Measurements from ENCODE around the gene TAF3.

Gene TAF3

GRCh38 chr10:7942316-7942715, 124.0 kb downstream of the TAF3 start:
- no peak for DNase-seq

DNA sequence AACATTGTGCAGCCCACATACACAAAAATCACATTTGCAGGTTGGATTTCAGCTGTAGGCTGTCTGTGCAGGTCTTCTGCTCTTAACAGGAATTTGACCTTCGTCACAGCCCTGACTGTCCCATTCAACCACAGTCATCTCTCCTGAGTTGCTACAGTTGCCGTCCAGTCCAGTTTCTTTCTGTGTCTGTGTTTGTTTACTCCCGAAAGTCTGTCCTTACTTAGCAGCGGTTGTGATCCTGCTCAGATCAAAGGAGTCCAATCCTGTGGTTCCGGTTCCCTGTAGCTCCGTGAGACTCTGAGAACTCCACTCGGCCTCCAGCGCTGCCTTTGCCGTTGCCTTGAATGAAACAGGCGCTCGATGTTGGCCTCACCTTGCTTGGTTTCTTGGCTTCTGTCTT, 124.6 kb downstream of the TAF3 start:
- DNase-seq = no peak

GRCh38 chr10:7944215-7944480, 125.8 kb downstream of the TAF3 start:
- no peak for DNase-seq

DNA sequence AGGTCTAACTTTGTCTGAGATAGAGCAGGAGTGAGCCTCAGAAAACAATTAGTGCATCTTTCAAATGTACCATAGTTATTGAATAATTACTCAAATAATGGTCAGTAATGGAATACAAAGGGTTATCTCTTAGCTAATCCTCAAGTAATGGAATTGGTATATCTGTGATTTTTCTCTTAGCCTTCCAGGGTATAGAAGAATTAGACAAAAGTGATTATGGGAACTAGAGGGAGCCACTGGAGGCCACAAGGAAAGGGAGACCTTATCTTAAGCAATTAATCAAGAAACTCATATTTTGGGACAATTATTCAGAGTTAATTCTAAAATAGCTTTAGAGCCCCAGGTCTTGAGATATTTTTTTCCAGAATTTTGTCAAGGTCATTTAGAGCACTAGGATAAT, 126.2 kb downstream of the TAF3 start:
- DNase-seq = no peak

DNA sequence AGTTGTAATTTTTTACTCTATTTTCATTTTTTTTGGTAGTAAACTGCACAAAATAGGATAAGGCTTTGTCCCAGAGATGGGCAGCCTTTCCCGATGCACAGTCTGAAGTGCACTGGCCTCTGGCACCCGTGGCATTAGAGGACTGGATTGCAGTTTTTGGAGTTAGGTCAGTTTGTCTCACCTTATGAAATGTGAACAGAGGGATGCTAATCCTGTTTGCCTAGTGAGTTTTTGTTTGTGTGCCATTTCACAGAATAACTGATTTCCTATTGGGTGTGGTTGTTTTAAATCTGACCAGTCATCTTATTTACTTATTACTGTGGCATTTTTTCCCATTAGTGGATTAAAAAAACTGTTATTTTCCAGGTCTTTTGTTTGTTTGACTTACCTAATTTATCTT, 126.7 kb downstream of the TAF3 start:
- DNase-seq = no peak

- no peak for DNase-seq
These were observed 127.3 kb downstream of the TAF3 start for GRCh38 chr10:7945469-7946187.

DNA sequence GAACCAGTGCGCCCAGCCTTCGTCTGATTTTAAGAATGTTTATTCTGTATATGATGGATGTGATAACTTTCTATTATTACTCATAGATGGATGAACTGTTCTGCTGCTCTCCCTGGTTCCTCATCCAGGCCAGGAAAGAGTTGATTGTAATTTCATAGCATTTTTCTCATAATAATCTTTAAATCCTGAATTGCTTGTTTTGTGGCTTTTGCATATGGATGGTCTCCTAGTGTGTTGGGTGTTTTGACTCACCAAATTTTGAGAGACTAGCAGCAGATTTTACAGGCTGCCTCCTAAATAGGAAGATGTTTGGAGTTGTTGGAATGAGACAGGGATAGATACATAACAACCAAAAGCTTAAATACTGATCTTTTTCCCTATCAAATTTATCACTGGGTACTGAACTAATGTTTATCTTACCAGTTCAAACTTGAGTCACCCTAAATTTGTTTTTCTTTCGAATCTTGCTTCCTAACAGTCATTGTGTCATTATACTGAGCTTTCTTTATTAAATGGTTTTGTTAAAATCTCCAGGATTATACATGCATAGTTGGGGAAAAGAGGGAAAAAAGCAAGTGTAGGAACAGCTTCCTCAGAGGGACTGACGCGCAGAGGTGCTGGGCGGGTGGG, 130.2 kb downstream of the TAF3 start:
- no peak for DNase-seq

GRCh38 chr10:7950981-7951847, 132.9 kb downstream of the TAF3 start:
- no peak for DNase-seq

DNA sequence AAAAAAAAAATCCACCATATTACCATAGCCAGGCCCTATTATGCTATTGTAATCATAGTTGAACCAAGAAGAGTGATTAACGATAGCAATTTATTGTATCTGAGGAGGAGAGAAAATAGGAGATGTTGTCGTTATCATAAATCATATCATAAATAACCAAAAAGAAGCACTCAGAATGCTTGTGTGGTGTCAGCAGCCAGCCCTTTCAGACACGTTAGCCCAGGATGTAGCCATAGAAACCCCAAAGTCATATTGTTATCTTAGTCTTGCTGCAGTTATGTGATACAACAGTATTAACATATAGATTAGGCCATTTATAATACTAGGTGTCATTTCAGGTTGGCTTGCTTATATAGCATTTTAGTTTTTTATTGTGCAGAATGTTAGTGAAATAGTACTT, 134.0 kb downstream of the TAF3 start:
- DNase-seq = no peak

DNA sequence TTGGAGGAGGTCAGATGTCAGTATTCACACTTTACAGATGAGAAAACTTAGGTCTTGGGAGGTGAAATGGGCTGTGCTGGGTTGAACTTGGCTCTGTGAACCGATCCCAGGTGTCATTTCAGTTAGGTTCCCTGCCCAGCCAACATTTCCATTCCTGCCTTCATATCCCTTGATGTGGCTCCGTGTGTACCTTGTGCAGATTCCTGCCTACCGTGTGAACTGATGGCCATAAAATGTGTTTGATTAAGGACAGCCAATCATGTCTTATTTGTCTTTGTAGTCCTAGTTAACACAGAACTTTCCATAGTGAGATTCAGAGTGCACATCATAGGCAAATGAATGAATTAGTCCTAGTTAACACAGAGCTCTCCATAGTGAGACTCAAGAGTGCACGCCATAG, 135.1 kb downstream of the TAF3 start:
- DNase-seq = no peak

GRCh38 chr10:7955446-7955845, 137.1 kb downstream of the TAF3 start:
- DNase-seq = no peak

GRCh38 chr10:7956508-7956907, 138.2 kb downstream of the TAF3 start:
- DNase-seq = no peak

- DNase-seq = no peak
These were observed 139.3 kb downstream of the TAF3 start for GRCh38 chr10:7957591-7957990.

DNA sequence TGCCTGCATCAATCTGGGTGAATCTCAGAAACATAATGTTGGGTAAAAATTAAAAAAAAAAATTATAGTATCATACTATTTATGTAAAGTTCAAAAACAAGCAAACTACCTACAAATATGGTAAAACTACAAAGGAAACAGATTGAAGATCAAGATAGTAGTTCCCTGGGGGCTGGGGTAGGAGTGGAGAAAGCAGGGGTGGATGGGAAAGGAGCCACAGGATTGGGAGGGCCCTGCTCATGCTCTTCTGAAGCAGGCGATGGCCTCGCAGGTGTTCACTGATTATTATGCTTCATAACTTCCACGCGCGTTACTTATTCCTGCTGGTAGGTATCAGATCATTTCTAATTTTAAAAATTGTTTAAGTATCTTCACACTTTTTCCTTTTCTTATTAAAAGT, 140.1 kb downstream of the TAF3 start:
- DNase-seq = no peak

- no peak for DNase-seq
These were observed 141.8 kb downstream of the TAF3 start for GRCh38 chr10:7960108-7960507.

DNA sequence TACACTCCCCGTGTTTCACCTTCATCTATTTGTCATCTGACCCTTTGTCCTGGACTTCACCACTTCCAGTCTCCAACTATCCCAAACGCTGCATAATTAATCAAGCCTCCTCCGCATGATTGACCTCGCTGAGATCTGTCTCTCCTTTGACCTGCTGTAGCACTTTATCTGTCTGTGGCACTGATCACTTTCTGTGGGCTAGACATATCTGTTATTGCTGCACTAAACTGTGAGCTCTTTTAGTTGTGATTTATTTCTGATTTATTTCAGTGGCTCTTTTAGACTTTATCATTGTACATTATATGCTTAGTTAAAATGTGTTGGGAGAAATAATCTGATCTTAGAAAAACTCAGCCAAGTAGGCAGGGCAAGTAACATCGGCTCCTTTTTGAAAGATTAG, 144.3 kb downstream of the TAF3 start:
- DNase-seq = no peak

GRCh38 chr10:7965457-7965856, 147.2 kb downstream of the TAF3 start:
- DNase-seq = no peak

- no peak for DNase-seq
These were observed 148.7 kb downstream of the TAF3 start for GRCh38 chr10:7967035-7967434.

DNA sequence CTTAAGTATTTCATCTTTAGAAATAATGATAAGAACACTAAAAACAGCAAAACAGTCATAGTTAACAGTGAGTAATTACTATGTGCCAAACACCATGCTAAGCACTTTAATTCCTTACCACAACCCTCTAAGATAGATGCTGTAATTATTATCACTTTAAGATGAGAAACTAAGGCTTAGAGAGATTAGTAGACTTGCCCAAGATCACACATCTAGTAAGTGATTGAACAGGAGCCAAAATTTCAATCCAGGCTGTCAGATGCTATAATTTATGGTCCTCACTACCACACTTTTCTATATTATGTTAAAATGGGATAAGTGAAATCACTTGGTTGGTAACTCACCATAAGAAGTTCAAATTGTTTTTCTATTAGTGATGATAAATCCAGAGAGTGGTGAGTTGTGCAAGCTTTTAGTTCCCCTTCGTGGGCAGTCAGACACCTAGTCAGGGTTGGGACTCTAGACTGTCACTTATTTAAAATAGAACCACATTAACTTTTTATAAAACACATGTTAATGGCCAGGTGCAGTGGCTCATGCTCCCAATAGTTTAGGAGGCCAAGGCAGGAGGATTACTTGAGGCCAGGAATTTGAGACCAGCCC, 150.3 kb downstream of the TAF3 start:
- DNase-seq = no peak

DNA sequence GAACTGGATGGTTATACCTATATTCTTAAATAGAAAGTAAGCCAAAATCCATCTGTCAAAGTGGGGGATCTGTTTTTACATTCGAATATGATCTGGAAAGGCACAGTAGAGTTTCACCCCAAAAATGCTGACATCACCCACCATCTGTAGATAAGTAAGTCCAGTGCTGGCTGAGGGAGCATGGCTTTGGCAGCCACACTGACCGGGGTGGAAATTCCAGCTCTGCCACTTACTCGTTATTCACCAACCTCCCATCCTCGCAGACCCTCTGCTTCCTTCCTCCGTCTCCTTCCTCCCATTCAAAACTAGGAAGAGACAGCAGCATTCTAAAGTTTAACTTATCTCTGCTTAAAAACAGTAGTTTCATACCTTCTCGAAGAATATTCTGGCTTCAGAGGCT, 151.3 kb downstream of the TAF3 start:
- DNase-seq = no peak

- DNase-seq = no peak
These were observed 153.6 kb downstream of the TAF3 start for GRCh38 chr10:7971949-7972348.

DNA sequence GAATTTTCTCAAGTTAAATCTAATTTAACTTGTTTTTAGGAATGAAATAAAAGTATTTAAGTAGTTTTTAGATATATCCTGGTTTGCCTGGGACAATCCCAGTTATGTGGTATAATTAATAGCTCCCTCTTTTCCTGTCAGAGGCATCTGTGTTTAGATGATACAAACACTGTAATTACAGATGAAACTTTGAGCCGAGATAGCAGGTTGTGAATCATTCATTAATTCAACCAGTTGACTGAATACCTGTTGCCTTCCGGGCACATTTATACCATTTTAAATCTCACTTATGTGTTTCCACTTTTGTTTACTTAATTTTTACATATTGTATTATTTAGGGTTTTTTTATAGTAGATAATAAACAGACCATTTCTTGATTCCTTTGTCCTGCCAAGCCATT, 154.1 kb downstream of the TAF3 start:
- no peak for DNase-seq

GRCh38 chr10:7980196-7980595, 161.9 kb downstream of the TAF3 start:
- DNase-seq = no peak

DNA sequence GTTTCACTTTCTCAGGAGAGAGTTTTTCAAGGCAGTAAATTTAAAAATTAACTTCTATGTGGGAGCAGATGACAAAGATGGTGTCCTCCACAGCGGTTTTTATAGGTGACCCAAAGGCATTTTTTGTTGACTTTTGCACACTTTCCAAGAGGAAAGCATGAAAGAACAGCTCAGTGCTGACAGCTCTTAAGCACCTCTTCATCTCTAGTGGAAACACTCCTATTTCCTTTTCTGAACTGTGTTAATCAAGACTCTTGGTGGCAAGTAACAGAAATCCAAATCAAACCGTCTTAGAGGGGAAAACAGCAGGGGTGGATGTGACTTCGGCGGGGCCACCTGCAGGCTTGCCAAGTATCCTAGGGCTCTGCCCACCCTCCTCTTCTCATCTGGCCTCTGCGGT, 164.4 kb downstream of the TAF3 start:
- no peak for DNase-seq

Measured in NCI-H524 (cell line).